ENCODE measurements around the gene NEDD9.

NEDD9 gene

DNA sequence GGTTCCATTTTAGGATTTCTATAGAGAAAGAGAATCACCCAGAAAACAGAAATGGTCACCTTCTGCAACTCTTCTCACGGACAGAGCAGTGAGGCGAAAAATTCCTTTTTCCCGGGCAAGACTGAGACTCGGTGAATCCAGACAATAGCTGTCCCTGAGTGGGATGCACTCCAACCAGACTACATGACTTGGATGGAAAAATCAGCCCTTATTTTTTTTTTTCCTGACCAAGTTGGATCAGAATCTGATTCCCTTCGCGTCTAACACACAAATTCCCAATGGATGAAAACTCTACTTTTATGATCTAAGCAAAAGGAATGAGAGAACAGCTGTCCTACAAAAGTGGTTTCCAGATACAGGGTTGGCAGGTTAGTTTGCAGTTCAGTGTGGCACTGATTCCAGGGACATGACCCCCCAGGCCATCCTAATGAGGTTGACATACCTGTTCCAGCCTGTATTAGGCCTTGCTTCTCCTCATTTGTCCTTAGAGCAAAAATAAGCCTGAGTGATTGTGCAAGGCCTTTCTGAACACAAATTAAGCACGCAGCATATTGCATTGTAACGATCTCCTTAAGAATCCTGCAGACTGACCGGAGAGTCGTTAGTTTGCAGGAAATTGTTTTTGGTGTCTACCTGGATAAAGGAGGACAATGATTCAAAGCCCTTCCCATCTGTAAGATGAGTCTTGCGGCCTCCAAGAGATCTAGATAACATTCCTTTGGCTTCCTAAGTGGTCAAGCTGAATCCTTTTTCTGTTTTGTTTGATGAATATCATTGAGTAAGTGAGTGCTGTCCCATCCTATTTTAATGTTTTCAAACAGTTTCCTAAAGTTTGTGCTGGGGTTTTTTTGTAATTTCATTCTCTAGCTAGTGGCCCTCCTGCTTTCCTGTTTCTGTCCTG lies 1.5 kb upstream of the NEDD9 start:
- FAIRE-seq, result no peak

DNA sequence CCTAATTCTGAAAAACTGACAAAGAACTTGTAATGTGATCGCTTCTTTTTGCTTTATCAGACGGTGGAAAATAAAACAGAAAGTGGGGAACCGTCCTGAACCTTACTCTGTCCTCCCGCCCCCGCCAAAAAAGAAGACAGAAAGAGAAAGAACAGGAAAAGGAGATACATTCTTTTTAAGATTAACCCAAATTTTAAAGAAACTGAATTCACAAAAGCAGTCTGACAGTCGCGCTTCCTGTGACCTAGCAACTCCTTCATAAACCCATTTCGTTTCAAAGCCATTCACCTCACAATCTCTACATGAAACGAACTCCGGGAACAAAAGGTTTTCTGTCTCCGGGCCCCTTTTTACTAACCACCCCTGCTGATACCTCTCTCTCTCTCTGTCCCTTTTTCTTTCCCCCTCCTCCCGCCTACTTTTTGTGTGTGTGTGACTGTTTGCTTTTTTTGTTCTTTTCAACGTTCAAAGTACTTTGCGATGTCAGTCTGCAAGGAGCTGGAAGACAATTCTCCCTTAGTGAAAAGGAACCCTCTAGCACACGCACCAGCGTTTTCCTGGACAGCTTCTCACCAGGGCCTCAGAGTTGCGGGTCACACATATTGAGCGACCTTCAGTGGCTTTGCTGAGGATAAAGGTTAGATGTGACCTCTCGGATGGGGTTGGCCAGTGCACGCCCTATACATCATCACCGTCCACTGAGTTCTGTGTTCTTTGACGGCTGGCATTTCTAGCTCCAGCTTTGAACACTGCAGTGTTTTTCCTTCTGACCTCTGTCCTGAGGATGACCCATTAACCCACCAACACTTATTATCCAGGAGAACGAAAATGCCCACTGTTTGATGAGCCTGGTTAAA lies 530 bp upstream of the NEDD9 start:
- FAIRE-seq, result no peak

DNA sequence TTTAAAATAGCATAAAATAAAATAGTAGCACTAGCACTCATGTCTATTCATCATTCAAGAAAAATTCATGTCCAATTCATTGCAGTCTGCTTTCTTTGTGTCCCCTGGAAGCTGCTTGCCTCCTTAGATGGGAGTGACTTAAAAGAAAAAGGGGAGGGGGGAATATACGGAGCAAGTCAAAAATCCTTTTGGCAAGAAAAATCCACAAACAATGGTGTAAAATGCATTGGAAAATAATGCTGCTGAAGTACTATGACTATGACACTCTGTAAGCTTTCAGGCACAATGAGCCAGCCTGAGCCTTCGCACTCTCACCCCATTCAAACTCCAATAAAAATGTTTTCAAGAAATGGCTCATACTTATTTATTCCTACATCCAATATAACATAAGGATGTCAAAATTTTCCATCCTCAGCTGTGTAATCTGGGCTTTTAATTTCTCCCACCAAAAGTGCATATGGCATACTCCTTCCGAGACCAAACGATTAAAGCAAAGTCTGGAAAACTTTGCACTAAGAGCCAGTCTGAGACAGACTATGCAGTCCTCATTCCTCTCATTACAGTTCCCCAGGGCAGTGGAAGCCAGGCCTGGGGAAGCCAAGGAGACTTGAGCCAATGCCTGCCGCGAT lies 790 bp downstream of the NEDD9 start:
- no peak for FAIRE-seq

DNA sequence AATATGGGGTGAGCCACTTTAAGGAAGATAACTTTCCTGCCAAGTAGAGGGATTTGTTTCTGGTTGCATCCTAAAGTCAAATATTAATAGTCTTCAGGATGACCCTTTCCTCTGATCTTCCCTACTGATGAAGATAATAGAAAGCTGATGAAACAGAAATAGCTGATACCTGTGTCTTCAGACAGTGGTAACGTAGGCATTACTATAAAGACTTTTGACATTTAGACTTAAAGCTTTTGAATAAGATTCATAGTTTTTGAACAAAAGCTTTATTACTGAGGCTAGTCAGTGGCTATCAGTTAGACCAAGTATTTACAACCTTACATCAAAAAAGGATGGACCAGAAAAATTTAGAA lies 1.4 kb downstream of the NEDD9 start:
- no peak for FAIRE-seq

DNA sequence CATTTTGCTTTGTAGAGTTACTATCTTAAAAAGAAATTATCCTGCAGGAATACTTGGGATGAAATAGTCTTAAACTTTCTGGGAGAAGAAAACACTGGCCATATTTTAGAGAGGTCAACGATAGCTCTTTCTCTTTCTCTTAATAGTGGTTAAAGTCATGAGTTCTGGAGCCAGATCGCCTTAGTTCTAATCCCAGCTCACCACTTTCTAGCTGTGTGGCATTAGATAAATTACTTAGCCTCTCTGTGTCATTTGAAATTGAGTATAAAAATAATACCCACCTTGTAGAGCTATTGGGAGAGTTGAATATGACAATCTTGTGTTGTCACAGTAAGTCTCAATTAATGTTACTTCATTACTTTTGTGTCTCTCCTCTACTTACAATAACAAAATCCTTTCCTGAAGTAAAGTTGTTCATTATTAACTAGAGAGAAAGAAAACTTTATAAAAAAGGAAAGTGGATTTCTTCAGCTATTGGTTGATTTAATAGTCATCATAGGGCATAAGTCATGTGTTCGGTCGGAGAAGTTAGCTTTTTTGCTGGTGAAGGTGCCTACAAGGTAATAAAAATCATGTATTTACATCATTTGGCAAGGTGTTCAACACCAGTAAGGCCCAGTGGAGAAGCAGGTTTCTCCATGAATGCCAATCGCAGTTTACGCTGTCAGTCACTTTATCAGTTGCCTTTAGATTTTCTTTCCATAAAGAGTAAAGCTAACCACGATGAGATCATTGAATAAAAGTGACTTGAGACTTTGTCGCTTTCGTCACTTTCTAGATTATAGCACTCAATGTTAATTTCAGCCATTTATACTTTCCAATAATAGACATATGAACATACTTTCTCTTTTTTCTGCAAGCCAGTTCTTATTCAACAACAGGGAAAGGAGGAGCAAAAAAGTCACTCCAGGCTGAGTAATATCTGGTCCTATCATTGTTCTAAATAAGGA lies 2.0 kb downstream of the NEDD9 start:
- no peak for FAIRE-seq

DNA sequence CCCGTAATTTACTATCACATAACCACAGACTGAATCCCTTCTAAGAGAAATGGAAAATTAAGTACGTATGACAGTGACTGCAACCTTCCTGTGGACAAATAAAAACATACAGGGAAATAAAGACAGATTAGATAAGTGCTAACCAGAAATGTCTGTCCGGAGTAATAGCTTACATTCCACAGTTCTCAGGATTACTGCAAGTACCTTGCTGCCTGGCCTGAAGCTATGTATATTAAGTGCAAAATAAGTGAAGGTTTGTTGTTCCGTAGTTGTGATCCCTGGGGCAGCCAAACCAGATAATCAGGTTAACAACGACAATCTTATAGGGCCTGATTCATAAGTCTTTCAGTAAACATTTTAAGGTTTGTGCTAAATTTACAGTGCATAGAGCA lies 2.8 kb downstream of the NEDD9 start:
- no peak for FAIRE-seq

DNA sequence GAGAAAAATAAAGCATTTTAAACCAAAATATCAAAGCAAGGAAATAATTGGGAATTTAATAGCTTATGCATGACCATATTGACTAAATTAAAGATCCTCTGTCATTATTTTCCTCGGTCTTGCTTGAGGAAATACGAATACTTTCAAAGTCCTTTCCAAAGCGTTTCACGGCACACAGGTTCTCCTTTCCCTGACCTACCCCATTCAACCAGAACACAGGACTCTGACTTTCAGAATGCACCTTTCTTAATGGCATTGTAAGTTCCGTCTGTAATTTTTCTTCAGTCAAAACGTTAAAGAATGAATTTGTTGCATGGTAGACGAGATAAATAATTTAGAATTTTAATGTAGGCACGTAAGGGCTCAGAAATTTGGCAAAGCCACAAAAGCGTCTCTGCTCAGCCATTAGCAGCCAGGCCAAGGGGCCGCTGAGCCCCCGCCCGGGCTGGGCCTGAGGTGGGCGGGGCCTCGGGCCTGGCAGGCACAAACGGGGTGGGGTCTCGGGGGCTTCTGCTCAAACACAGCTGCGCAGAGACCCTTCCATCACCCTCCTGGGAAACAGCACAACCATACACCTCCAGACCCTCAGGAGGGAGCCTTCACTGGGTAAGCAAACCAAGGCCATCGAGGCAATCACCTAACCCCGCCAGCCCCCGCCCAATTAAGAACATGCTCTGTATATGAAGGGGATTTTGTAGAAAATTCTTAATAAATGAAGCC lies 3.4 kb downstream of the NEDD9 start:
- FAIRE-seq, result no peak

DNA sequence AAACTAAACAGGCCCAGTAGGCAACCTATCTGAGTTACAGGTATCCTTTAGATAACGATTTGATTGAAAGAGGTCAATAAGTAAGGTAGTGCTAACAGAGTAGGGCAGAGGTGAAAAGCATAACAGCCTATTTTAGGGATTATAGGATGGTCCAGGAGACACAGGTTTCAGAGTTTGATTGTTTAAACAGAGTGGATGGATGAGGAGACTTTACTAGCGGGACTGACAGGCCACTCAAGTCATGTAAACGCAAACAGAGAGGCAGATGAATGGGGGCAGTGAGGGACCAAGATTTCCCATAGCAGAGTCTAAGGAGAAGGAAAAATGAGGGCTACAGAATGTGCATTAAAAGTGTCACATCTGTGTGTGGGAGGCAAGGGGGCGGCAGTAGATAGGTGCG lies 4.8 kb downstream of the NEDD9 start:
- FAIRE-seq, result no peak

DNA sequence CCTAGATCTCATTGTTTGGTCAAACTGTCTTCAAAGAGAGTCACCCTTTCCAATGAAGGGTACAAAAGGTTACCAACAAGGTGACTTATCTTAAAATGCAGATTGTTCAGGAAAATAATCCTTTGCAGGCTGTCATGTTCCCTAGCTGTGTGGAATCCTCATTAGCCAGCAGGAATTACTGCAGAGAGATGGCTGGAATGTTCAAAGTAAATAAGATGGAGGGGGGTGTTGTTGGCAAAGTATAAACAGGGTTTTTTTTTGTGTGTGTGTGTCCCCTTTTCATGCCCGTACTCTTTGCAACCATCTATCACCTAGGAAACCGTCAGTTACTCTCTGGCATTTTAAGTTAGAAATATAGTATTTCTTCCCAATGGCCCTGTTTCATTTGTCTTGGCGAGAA lies 6.5 kb downstream of the NEDD9 start:
- no peak for FAIRE-seq

DNA sequence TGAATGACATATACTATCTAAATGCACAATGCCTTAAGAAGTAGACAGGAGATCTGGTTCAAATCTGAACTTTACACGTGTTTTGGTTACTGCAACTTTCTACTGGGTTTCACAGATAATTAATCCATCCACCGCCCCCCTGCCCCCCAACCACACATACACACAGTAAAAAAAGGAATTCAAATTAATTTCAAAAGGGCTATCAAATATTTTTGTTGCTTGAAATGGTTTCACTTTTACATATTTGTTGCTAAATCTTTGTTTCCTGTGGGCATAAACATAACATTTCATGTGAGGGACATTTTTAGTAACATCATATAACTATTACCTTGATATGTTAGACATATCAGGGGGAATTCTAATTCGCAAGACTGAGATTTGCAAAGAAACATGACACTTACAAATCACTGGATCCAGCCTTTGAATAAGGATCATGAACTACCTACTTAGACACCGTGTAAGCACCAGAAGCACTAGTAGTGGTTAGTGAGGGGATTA lies 7.5 kb downstream of the NEDD9 start:
- no peak for FAIRE-seq

DNA sequence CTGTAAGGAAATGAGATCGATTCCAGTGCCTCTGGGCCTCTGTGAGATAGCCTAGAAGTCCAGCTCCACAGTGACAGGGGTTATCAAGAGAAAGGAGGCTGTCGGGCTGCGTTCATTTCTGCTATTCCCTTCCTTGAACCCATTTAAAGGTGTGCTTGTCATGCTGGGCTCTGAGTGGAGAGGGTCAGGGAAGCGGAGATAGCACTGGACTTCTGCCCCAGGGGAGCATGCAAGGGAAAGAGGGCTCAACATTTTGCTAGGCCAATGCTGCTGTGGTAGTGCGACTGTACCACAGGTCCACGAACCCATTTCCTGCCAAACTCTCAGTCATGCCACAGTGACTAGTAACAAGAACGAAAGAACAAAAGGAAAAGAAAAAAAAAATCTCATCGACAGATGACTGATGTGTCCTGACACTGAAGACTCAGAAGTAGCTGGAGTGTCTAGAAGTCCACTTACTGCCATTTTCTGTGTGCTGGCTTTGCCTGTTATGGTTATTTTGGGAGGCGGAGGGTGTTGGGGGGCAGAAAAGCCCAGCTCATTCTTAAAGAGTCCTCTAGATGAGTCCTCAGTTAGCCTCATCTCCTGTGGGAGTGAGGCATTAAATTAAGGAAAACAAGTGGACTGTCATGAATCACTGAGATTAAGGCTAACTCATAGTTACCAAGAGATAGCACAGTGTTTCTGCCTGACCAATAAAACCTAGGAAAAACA lies 8.1 kb downstream of the NEDD9 start:
- FAIRE-seq, result no peak

DNA sequence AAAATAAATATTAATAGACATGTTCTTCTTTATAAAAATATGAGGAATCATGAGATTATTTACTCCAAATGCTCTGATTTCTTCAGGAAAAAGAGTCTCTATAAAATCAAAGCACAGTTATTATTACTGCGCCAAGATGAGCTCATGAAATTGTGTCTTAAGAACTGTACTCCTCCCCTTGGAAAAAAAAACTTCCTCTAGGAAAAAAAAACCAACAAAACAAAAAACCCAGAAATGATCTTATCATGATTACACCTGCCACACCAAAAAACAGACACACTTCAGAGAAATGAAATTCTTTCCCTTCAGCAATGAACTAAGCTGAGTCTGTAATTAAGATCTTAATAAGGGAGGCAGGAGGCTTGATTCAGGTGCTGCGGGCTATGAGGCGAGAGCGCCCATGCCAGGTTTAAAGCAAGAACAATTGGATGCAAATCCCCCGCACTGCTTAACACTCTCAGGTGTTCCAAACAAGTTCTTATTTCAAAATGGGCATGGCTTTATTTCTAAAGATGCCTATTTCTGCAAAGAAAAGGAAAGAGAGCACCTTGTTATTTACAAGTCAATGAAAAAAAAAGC lies 9.1 kb downstream of the NEDD9 start:
- FAIRE-seq, result no peak

DNA sequence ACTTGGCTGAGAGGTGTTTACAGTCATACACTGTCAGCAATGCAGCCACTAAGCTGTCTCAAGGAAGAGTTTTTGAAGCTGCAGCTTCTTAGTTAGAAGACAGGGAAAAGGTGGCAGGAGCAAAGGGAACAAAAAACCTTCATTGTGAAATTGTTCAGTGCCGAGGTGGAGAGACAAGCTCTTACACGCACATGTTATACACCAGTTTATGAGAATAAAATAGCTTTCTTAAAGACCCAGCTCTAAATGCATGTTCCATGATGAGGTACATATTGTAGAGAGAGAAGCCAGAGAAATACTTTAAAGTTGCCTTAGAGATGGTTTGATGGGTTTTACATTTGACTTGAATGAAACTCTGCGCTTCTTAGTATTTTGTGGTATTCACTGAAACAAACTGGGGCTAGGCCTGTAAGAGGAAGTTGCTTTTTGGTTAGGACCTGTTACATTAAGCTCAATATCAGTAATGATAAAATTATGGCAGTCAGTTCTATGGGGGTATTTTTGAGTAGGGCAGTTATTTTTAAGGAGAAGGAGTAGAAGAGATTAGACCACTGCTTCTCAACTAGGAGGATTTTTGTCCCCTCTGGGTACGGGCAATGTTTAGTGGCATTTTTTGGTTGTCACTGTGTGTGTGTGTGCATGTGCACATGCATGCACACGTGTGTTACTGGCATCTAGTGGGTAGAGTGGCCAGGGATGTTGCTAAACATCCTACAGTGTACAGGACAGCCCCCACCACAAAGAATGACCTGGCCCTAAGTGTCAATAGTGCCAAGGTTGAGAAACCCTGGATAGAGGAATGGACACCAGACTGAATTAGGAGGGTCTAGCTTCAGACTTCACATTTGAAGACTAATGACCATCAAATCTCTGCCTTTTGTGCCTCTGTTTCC lies 9.8 kb downstream of the NEDD9 start:
- no peak for FAIRE-seq

DNA sequence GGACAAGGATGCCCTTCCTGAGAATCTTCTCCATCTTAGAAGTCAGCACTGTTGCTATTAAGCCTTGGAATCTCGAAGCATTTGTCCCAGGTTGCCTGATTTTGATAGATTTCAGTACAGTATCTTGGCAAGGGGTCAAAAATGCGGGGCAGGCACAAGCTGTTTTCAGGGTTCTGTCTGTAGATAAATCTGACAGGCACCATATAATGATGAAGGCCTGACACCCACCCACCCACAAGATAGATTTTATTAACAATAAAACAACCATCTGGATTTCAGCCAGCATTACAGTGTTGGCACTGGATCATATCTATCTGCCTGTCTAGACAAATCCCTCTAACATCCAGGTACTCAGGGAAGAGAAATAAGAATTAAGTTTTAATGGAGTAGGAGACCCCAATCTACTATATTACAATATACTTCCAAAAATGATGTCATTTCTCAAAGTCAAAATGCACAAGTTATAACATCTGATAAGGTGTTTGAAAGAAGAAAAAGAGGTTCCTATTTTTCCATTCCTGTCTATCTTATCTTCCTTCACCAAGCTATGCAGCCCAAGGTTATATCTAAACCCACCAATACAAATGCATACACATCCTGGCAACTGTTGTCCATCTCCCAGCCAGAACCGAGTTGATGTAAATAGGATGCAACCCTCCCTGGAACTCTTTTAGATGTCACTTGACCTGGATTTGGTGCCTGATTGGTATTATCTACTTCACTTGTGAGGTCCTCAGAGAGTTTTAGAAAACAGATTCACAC lies 10.7 kb downstream of the NEDD9 start:
- no peak for FAIRE-seq

DNA sequence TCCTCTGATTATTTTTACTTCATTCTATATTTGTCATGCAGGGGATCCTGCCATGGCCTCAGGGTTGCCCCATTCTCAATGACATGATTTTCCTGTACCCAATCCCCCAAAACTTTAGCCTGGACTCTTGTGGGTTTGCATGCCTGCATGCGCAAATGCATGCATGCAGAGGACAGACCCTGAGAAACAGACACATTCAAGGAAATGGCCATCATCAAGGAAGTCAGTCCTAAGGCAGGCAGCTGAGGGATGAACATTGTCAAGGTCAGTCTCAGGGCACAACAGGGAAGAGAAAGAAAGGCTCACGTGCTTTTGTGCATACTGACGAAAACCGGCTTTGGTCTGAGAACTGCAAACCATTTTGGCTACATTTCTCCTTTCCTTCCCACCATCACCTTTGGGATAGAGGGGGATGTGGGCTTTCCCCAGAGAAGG lies 13.1 kb downstream of the NEDD9 start:
- FAIRE-seq, result no peak

DNA sequence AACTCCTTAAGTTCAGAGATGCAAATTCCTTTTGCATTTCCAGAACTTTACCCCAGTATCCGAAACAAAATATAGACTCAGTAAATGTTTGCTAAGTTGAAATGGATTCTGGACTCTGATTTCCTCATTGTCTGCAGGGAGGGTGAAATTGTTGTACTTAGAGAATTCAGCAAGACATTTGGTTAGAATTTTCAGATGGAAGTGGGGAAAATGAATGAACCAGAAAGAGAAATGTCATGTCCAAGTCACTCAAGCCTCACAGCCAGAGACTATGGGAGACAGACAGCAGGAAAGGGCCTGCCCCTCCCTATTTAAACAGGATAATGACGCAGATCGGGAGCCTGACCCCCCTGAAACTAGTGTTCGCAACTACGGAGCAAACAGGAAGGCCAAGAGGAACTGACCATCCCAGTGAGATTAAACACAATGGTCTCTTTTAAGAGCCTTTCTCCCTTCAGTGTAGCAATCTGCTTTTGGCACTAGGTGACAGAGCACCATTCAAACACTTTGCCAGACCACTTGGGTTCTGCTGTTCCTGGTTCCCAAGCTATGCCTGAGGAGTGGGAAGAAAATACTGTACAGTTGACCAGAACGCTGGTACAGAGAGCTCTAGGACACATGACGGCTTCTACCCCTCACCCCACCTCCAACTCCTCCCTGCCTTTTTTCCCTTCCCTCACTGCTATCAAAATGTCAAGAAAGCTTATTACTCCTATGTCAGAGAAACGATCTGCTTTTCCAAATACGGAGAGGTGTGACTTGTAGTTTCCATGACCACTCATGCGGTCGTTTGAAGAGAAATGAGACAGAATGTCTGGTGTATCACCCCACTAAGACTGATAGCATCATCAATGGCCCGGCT lies 13.7 kb downstream of the NEDD9 start:
- FAIRE-seq, result no peak

DNA sequence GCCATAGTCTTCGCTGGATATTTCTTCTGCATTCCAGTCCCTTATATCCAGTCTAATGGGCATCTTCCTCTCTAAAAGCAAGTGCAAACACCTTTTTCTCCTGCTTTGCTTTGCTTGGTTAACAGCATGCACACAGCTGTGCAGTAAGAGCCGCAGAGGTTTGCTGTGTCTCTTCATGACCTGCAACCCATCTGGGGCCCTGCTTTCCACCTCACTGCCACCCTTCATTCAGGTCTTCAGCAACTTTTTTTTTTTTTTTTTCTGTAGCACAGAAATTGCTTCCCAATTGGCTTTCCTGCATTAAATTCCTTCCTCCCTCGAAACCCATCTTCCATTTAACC lies 14.4 kb downstream of the NEDD9 start:
- no peak for FAIRE-seq
